Glutamatergic neuron (in vitro differentiated cells): ENCODE measurements around the gene SNRPB. TPM values are rescaled to one million over a fixed set of nuclear protein-coding genes. Genes with fewer than 3 reads are reported as not detected.

ENCODE experiments used
- DNase-seq: peaks from one replicate; pipeline ENCODE4 v3.0.0; 2022
- H3K27ac Mint-ChIP-seq: one replicate; pipeline ENCODE4 v1.8.0; 2020; ENCODE audit warnings: mild to moderate bottlenecking, mixed read lengths, inconsistent platforms; ENCODE audit not compliant: unreplicated experiment
- H3K27me3 Mint-ChIP-seq: one replicate; pipeline ENCODE4 v1.8.0; 2020; ENCODE audit warnings: mild to moderate bottlenecking, moderate library complexity, mixed read lengths, inconsistent platforms; ENCODE audit not compliant: unreplicated experiment
- H3K36me3 Mint-ChIP-seq: one replicate; pipeline ENCODE4 v1.8.0; 2020; ENCODE audit warnings: mild to moderate bottlenecking, mixed read lengths, inconsistent platforms; ENCODE audit not compliant: unreplicated experiment
- H3K4me1 Mint-ChIP-seq: one replicate; pipeline ENCODE4 v1.8.0; 2020; ENCODE audit warnings: mild to moderate bottlenecking, low read depth, mixed read lengths, inconsistent platforms; ENCODE audit not compliant: unreplicated experiment
- H3K4me3 Mint-ChIP-seq: one replicate; pipeline ENCODE4 v1.8.0; 2020; ENCODE audit warnings: mild to moderate bottlenecking, mixed read lengths, inconsistent platforms; ENCODE audit not compliant: unreplicated experiment
- H3K9me3 Mint-ChIP-seq: one replicate; pipeline ENCODE4 v1.8.0; 2020; ENCODE audit warnings: mild to moderate bottlenecking, moderate library complexity, mixed read lengths, inconsistent platforms; ENCODE audit not compliant: unreplicated experiment
- total RNA-seq: library from RNA; stranded (reverse); fragmentation: NEBNext Ultra II Directional; extraction: Animal tissue kit (Norgen Biotek cat#: 25700); gene quantifications from one replicate; pipeline ENCODE4 v1.2.1, GENCODE V29; 2021; ENCODE audit not compliant: unreplicated experiment
- TF ChIP-seq, protein P1 (sequence below): fragments of 200-600 bp; sonication (generic); IDR thresholded peaks from one replicate; pipeline ENCODE4 v1.5.0; 2021; ENCODE audit not compliant: partially characterized antibody, unreplicated experiment

The SNRPB gene
- total RNA-seq, 1 donor from 2014 or later, result 114 TPM

DNA sequence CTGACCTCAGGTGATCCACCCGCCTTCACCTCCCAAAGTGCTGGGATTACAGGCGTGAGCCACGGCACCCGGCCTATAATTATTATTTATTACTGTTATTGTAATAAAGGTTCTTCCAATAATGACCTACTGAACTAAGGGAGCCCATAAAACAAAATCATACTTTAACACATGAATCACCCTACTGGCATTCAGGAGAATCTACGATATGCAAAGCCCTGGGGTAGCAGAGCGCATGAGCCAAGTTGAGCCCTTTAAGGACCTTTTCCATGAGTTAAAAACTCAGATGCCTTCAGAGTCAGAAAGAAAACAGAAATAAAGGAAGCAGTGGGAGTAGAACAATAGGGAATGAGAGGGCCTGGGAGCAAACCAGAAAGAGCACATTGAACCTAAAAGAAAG is 41.5 kb downstream of the SNRPB start:
- H3K36me3 Mint-ChIP-seq, result no peaks in the 10 kb centered on the region
- TF ChIP-seq, protein P1, sequence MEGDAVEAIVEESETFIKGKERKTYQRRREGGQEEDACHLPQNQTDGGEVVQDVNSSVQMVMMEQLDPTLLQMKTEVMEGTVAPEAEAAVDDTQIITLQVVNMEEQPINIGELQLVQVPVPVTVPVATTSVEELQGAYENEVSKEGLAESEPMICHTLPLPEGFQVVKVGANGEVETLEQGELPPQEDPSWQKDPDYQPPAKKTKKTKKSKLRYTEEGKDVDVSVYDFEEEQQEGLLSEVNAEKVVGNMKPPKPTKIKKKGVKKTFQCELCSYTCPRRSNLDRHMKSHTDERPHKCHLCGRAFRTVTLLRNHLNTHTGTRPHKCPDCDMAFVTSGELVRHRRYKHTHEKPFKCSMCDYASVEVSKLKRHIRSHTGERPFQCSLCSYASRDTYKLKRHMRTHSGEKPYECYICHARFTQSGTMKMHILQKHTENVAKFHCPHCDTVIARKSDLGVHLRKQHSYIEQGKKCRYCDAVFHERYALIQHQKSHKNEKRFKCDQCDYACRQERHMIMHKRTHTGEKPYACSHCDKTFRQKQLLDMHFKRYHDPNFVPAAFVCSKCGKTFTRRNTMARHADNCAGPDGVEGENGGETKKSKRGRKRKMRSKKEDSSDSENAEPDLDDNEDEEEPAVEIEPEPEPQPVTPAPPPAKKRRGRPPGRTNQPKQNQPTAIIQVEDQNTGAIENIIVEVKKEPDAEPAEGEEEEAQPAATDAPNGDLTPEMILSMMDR, result no peak
- no peaks in the 10 kb centered on the region for H3K4me1 Mint-ChIP-seq
- no peaks in the 10 kb centered on the region for H3K27me3 Mint-ChIP-seq
- H3K9me3 Mint-ChIP-seq, result peaks cover 4% of the 10 kb centered on the region
- DNase-seq, result no peak
- H3K27ac Mint-ChIP-seq, result no peak overlapping the region
- H3K4me3 Mint-ChIP-seq, result no peak overlapping the region

DNA sequence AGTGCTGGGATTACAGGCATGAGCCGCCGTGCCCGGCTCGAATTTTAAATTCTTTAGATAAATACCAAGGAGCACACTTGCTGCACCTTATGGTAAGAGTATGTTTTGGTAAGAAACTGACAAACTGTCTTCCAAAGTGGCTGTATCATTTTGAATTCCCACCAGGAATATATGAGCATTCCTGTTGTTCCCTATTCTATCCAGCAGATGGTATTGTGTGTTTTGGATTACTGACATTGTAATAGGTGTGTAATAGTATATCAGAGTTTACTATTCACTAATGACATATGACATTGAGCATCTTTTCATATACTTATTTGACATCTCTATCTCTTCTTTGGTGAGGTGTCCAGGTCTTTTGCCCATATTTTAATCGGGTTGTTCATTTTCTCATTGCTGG is 49.3 kb downstream of the SNRPB start:
- no peak for DNase-seq
- no peaks in the 10 kb centered on the region for H3K4me1 Mint-ChIP-seq
- H3K36me3 Mint-ChIP-seq, result no peaks in the 10 kb centered on the region
- peaks cover 5% of the 10 kb centered on the region for H3K9me3 Mint-ChIP-seq
- TF ChIP-seq, protein P1, result no peak
- no peaks in the 10 kb centered on the region for H3K27me3 Mint-ChIP-seq
- no peak overlapping the region for H3K4me3 Mint-ChIP-seq
- no peak overlapping the region for H3K27ac Mint-ChIP-seq

DNA sequence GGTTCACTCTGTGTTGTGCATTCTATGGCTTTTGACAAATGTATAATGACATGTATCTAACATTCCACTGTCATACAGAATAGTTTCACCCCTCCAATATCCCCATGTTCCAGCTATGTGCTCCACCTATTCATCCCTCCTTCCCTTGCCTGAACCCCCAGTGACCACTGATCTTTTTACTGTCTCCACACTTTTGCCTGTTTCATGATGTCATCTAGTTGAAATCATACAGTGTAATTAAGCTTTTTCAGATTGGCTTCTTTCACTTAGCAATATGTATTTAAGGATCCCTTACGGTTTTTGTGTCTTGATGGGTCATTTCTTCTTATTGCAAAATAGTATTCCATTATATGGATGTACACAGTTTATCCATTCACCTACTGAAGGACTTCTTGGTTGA is 50.1 kb downstream of the SNRPB start:
- no peak overlapping the region for H3K4me3 Mint-ChIP-seq
- TF ChIP-seq, protein P1, result no peak
- no peak overlapping the region for H3K27ac Mint-ChIP-seq
- H3K4me1 Mint-ChIP-seq, result no peaks in the 10 kb centered on the region
- H3K36me3 Mint-ChIP-seq, result no peaks in the 10 kb centered on the region
- no peaks in the 10 kb centered on the region for H3K27me3 Mint-ChIP-seq
- DNase-seq, result no peak
- H3K9me3 Mint-ChIP-seq, result peaks cover 5% of the 10 kb centered on the region

DNA sequence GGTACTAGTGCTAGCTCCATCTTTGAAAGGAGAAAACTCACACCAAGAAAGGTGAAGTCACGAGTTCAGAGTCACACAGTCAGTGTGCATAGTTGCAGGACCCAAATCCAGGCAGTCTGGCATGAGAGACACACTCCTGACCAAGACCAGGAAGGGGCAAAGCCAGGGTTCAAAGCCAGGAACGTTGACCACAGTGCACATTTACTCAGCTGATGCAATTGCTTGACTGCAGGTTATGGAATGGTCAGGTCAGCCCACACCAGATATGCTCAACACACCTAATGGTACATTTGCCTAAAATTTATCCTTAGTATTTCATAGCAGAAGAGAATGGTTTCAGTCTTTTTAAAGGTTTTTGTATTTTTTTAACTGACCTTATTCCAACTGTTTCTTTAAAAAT is 52.2 kb downstream of the SNRPB start:
- no peak overlapping the region for H3K27ac Mint-ChIP-seq
- no peak for DNase-seq
- no peaks in the 10 kb centered on the region for H3K27me3 Mint-ChIP-seq
- TF ChIP-seq, protein P1, result no peak
- H3K4me1 Mint-ChIP-seq, result no peaks in the 10 kb centered on the region
- no peaks in the 10 kb centered on the region for H3K36me3 Mint-ChIP-seq
- no peak overlapping the region for H3K4me3 Mint-ChIP-seq
- H3K9me3 Mint-ChIP-seq, result peaks cover 2% of the 10 kb centered on the region

DNA sequence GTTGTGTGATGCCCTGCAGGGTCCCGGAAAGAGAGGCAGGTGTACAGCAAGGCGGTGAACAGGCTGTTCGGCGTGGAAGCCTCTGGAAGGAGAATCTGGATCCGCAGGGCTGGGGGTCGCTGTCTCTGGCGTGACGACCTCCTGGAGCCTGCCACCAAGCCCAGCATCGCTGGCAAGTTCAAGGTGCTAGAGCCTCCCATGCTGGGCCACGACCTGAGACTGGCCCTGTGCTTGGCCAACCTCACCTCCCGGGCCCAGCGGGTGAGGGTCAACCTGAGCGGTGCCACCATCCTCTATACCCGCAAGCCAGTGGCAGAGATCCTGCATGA is 53.4 kb downstream of the SNRPB start:
- no peaks in the 10 kb centered on the region for H3K27me3 Mint-ChIP-seq
- no peak for DNase-seq
- H3K36me3 Mint-ChIP-seq, result no peaks in the 10 kb centered on the region
- H3K4me1 Mint-ChIP-seq, result no peaks in the 10 kb centered on the region
- TF ChIP-seq, protein P1, result no peak
- H3K27ac Mint-ChIP-seq, result no peak overlapping the region
- no peak overlapping the region for H3K4me3 Mint-ChIP-seq
- no peaks in the 10 kb centered on the region for H3K9me3 Mint-ChIP-seq
